HG02840 (cell line): ENCODE measurements around the gene OR8D1.

Source experiments
- ATAC-seq: cut with Tn5 transposase; IDR thresholded peaks from one replicate; pipeline ENCODE4 v1.9.1; 2021; ENCODE audit warnings: mild to moderate bottlenecking, moderate library complexity, moderate number of reproducible peaks; ENCODE audit not compliant: unreplicated experiment, low FRiP score

Gene OR8D1

GRCh38 chr11:124313849-124314248 is at the start of gene OR8D1:
TSS of gene OR8D1 (minus strand) at chr11:124313949. CDS start at chr11:124310766, 3,183 bp downstream.
- no peak for ATAC-seq

DNA sequence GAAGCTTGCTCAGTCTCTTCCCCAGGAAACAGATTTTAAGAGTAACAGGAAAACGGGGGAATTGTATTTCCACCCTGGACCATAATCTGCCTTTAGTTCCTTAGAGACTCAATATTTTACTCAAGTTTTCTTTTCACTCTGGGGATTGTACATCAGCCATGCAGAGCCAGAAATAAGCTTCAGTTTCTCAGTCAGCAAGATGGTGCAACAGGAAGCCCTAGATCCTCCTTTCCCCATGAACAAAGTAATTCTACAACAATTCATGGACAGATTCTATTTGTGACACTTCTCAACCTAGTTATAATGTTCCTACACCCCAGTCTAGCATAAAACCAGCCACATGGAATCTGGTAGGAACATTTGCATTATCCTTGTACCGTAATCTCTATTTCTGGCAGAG is 45.8 kb upstream of the OR8D1 start:
- no peak for ATAC-seq

GRCh38 chr11:124346311-124346955 is 32.7 kb upstream of the OR8D1 start:
- ATAC-seq, result no peak

GRCh38 chr11:124344346-124344745 is 30.6 kb upstream of the OR8D1 start:
- no peak for ATAC-seq

- ATAC-seq, result no peak
These were observed 26.3 kb upstream of the OR8D1 start for GRCh38 chr11:124340142-124340447.

GRCh38 chr11:124339396-124340141 is 25.8 kb upstream of the OR8D1 start:
- ATAC-seq, result no peak

DNA sequence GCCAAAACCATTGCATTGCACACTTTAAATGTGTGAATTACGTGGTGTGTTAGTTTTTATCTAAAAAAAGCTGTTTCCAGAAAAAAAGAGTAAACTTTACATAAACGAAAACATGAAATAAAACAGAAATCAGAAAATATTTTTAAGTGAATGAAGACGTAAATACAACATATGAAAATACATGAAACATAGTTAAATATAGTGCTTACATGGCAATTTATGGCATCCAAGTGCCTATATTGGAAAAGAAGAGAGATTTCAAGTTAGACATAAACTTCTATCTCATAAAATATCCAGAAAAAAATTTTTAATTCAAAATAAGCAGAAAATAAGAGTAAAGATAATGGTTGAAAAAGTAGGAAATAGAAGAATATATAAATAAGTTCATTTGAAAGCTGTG is 18.1 kb upstream of the OR8D1 start:
- no peak for ATAC-seq

DNA sequence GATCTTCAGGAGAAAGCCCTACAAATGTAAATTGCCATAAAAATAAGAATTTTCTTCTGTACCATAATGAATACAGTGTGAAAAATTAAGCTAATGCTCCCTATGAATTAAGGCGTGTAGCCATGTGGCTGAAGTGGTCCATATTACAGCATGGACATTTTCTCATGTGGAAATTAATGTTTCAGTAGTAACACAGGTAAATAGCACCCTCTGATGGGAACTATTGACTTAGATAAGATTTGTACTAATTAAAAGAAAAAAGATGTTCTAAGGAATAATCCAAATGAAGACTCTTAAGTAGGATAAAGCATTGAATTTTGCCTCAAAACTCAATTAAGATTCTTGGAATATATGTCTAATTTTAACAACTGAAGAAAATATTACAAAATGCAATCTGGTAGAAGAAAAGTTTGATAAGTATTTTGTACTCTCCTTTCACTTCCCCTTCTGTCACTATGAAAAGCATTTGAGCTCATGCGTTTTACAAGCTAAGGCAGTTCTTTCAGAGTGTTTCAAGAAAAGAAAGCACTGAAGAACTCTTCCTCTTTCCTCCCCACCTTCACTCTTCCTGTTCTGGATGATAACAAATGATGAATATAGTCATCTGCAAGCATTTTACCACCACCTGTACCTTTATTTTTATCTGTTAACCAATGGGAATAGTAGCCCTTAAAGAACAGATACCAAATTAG is 16.2 kb upstream of the OR8D1 start:
- ATAC-seq, result peak; percentile 93

DNA sequence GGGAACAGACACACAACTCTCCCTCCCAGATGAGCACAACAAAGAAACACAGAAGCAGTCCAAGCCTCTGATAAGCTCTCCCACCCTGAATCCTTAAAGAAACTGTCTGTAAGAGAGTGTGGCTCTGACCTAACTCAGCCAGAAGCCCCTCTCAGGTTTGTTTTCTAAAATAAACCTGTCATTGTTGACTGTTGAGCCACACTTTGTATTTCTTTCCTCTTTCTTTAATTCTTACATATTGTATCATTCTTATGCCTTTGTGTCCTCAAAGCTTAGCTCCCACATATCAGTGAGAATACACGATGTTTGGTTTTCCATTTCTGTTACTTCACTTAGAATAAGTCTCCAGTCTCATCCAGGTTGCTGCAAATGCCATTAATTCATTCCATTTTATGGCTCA is 14.0 kb upstream of the OR8D1 start:
- ATAC-seq, result no peak

DNA sequence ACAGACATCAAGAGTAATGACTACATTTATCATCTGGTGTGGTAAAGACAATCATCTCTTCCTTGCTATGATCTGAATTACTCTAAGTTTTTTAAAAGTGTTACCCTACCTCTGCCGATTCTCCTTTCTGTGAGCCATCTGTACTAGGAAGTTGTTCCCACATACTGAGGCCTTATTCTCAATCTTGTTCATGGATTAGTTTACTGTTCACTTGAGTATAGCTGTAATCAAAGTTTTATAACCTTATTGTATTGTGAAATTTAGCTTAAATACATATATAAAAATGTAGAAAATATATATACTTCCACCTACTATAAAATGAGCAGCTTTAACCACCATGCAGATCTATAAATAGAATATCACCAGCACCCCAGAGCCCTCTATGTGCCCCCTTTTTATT is 8.6 kb upstream of the OR8D1 start:
- no peak for ATAC-seq

- ATAC-seq, result no peak
These were observed 6.3 kb upstream of the OR8D1 start, which contains the start of gene OR8D2 for GRCh38 chr11:124320097-124320496. TSS of gene OR8D2 (minus strand) at chr11:124320197. CDS start at chr11:124320197, 0 bp downstream.

DNA sequence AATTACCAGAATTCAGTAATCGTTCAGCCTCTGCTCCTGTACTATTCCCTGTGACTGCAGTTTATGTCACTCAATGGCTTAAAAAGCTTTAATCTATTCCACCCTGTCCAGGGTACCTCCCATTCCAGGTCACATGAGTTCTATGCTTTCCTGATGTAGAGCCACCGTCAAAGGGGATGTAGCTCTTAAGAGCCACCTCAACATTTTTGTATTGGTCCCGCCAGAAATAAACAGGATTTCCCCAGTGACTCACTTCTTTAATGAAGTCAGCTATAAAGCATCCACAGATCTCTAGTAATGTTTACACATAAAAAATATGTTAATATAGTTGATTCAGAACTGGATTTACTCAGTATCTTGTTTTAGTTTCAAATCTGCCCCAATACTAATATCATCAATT is 1.3 kb upstream of the OR8D1 start:
- no peak for ATAC-seq

DNA sequence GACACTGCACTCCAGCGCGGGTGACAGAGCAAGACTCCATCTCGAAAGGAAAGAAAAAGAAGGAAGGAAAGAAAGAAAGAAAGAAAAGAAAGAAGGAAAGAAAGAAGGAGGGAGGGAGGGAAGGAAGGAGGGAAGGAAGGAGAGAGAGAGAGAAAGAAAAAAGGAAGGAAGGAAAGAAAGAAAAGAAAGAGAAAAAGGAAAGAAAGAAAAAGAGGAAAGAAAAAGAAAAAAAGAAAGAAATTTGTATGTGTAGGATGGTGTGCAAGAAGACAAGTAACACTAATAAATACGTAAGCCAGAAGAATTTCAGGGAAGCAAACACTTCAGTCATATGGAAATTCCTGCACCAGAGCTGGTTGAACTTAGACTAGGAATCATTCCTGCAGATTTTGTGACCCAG is 618 bp downstream of the OR8D1 start:
- ATAC-seq, result no peak

DNA sequence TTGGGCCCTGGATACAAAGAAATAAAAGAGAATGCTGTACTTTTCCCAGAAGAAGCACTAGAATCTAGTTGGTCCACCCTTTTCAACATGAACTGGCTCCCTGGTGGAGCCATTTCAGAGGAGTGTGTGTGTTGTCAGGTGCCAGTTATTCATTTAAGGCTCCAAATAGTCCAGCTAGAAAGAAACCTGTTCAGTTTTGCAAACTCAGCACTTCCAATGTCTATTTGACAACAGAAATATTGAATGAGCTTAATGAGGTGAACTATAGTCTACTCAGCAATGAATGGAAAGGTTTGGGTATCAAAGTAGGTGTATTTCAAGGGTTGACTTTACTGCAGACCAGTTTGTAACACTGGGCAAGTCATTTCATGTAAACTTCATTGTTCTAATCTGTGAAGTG is 2.1 kb downstream of the OR8D1 start:
- ATAC-seq, result no peak

GRCh38 chr11:124311269-124311668 is 2.5 kb downstream of the OR8D1 start:
- ATAC-seq, result no peak

DNA sequence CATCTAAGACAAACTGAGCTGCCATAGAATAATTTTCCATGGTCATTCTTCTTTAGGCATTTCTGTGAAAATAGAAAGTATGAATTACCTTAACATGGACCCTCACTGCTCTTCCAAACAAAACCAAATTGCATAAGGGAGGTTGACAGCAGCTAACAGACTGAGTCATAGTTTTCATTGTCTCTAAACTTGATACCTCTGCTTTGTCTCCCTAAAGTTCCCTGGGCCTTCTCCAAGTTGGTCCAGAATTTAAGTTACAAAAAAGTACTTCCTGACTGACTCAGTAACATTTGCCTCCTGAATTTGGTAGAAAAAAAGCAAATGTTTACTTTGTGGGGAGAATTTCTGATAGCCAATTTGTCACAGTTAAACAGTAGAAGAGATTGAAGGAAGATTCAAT is 3.0 kb downstream of the OR8D1 start:
- ATAC-seq, result no peak

- ATAC-seq, result no peak
These were observed 6.7 kb downstream of the OR8D1 start for GRCh38 chr11:124307093-124307492.

GRCh38 chr11:124302347-124303125 is 11.2 kb downstream of the OR8D1 start:
- no peak for ATAC-seq

DNA sequence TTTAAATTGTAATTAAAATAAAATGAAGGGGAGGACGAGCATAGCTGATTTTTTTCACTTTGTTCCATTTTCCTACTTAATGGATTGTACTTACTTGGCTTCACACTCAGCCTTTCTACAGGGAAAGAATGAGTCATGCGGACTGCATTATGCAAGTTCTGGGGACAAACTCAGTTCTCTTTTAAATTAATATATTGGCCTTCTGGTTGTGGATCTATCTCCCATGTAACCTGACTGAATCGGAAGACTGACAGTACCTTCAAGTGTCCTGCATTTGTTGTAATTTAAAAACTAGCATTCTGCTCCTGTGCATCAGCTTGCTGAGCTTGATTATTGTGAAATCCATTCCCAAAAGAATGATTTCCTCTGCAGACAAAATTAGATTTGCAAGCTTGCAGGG is 12.2 kb downstream of the OR8D1 start:
- no peak for ATAC-seq

DNA sequence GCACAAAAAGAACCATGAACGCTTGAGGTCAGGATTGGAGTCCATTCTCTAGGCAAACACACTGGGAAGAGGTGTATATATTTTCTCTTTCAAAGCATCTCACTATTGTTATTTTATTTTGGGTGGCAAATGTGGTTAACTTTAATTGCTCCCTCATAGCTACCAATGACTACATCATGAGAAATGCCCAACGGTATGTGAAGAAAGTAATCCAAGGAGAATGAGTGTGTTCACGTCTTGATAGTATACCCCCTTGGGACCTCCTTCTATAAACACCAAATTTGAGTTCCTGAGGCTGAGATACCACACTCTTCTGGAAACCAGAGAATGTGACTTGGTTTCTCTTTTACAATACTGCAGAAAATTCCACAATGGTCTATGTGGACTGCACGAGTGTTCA is 15.8 kb downstream of the OR8D1 start:
- no peak for ATAC-seq

GRCh38 chr11:124296016-124296415 is 17.7 kb downstream of the OR8D1 start:
- ATAC-seq, result no peak
